ENCODE results near the gene SMS. TPM values are rescaled to one million over a fixed set of nuclear protein-coding genes. Genes with fewer than 3 reads are reported as not detected.

SMS gene
- total and polyA plus RNA-seq, 8 donors = 9.6 to 75.8 (median 46.3) TPM

DNA sequence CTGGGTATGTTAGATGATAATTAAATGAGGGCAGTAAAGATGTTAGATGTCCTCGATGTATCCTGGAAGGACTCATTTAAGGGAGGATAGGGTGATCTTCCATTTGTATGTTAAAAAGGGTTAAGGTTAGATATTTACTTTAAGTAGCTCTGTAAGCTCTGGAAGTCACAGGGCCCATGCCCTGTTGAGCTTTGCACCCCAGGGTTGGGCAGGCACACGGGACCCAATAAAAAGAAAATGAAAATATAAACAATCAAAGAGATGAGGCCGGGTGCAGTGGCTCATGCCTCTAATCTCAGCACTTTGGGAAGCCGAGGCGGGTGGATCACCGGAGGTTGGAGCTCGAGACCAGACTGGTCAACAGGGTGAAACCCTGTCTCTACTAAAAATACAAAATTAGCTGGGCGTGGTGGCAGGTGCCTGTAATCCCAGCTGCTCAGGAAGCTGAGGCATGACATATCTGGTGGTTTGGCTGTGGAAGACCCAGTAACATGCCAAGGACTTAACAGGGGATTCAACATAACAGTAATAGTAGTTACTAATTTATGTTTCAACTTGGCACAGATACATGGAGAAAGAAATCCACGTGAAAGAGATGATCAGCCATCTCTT is 74.7 kb downstream of the SMS start:
- WGBS, 5 donors = 72 to 78% (median 74%) methylated on average over 9 of the region's 9 CpGs
- no peak for TF ChIP-seq EP300 (IDR thresholded peaks at IDR 0.05)
- TF ChIP-seq, protein P1, sequence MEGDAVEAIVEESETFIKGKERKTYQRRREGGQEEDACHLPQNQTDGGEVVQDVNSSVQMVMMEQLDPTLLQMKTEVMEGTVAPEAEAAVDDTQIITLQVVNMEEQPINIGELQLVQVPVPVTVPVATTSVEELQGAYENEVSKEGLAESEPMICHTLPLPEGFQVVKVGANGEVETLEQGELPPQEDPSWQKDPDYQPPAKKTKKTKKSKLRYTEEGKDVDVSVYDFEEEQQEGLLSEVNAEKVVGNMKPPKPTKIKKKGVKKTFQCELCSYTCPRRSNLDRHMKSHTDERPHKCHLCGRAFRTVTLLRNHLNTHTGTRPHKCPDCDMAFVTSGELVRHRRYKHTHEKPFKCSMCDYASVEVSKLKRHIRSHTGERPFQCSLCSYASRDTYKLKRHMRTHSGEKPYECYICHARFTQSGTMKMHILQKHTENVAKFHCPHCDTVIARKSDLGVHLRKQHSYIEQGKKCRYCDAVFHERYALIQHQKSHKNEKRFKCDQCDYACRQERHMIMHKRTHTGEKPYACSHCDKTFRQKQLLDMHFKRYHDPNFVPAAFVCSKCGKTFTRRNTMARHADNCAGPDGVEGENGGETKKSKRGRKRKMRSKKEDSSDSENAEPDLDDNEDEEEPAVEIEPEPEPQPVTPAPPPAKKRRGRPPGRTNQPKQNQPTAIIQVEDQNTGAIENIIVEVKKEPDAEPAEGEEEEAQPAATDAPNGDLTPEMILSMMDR (IDR thresholded peaks at IDR 0.05) = no peak
- TF ChIP-seq POLR2A (IDR thresholded peaks at IDR 0.05) = no peak
- no peak for TF ChIP-seq POLR2AphosphoS5 (IDR thresholded peaks at IDR 0.05)
- H3K27ac ChIP-seq = no peak overlapping the region
- no peak for DNase-seq
- H3K4me3 ChIP-seq = no peak overlapping the region
- H3K4me1 ChIP-seq = no peaks in the 10 kb centered on the region
- intact Hi-C loops (cut with DNase I; ENCODE audit: low total_unique reads) = no loop called here
- H3K9me3 ChIP-seq = peaks cover 0 to 1% (median 0%) of the 10 kb centered on the region in 4 donors
- H3K27me3 ChIP-seq = no peaks in the 10 kb centered on the region
- no peaks in the 10 kb centered on the region for H3K36me3 ChIP-seq

DNA sequence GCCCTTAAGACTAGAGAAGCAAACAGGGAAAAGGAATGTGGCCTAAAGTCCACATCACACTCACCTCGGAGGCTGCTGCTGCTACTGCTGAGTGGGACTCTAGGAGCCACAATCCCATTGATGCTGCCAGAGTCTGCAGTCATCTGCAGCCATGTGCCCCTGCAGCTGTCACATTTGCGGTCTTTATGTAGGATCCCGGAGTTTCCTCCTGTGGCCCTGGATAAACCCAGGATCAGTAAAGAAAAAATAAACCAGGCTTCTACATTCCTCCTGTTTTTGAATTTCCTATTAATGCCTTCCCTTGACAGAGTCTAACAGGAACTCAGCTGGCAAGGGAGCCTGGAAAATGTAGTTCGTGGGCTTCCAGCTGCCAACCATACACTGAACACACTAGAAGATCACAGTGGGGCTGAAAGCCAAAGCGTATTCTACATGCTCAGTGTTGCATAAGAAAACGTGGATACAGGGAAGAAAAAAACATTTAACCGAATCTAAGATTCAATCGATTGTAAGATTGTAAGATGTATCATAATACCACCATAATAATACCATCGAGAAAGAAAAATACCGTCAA is 81.3 kb downstream of the SMS start:
- H3K27ac ChIP-seq = no peak overlapping the region
- intact Hi-C loops (cut with DNase I; ENCODE audit: low total_unique reads) = no loop called here
- peaks cover 0 to 10% (median 4%) of the 10 kb centered on the region in 4 donors for H3K9me3 ChIP-seq

DNA sequence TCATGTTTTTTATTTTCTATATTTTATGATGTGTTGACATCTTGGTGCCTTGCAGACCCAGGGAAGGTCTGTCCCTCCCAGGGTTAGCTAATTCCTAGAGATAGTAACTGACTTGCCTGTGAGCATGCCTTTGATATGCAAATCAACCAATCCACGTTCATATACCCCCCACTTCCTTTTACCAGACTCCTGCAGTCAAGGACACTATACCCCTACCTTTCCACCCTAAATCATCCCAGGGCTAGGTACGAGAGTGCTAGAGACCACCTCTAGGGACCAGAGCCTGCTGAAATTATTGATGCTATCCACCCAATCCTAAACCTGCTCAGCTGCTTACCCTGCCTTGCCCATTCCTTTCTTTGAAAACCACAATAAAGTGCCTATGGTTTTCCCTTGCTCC is 84.1 kb downstream of the SMS start:
- Histone ChIP-seq H3K27ac (no peak overlapping the region), H3K36me3 (no peaks in the 10 kb centered on the region), H3K4me1 (no peaks in the 10 kb centered on the region), H3K9me3 (peaks cover 0 to 10% (median 4%) of the 10 kb centered on the region in 4 donors), H3K4me3 (no peak overlapping the region), H3K27me3 (no peaks in the 10 kb centered on the region)
- intact Hi-C loops (cut with DNase I; ENCODE audit: low total_unique reads) = no loop called here
- DNase-seq = no peak
- WGBS, 5 donors = 45 to 64% (median 51%) methylated on average over 2 of the region's 2 CpGs
- TF ChIP-seq POLR2A (IDR thresholded peaks at IDR 0.05) = no peak
- no peak for TF ChIP-seq POLR2AphosphoS5 (IDR thresholded peaks at IDR 0.05)
- TF ChIP-seq, protein P1 (IDR thresholded peaks at IDR 0.05) = no peak
- TF ChIP-seq EP300 (IDR thresholded peaks at IDR 0.05) = no peak

More for the DNA sequence above, 81.3 kb downstream of the SMS start:
- H3K4me1 ChIP-seq = no peaks in the 10 kb centered on the region
- WGBS, 5 donors = 55 to 80% (median 76%) methylated on average over 8 to 10 of the region's 10 CpGs
- DNase-seq = no peak
- no peak overlapping the region for H3K4me3 ChIP-seq
- H3K27me3 ChIP-seq = no peaks in the 10 kb centered on the region
- no peak for TF ChIP-seq POLR2A (IDR thresholded peaks at IDR 0.05)
- TF ChIP-seq EP300 (IDR thresholded peaks at IDR 0.05) = no peak
- TF ChIP-seq, protein P1 (IDR thresholded peaks at IDR 0.05) = no peak
- TF ChIP-seq POLR2AphosphoS5 (IDR thresholded peaks at IDR 0.05) = no peak
- H3K36me3 ChIP-seq = no peaks in the 10 kb centered on the region

DNA sequence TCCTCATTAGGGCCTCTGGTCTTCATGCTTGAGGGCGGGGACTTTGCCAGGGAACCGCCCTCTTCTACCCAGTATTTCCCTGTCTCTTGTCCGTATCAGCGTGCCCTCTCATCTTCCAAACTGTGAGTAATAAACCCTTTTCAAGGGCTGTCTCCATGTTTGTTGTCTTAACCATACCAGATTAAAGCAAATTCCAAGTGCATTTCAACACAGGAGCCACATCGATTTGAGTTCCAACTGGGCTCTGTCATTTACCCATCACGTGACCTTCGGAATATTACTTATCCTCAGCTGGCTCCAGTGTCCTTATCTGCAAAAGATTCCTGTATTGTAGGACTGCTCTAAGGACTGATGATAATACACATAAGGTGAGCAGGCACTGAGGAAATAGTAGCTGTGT is 85.2 kb downstream of the SMS start:
- H3K27me3 ChIP-seq = no peaks in the 10 kb centered on the region
- H3K4me1 ChIP-seq = no peaks in the 10 kb centered on the region
- H3K4me3 ChIP-seq = no peak overlapping the region
- TF ChIP-seq, protein P1 (IDR thresholded peaks at IDR 0.05) = no peak
- no peak for TF ChIP-seq POLR2A (IDR thresholded peaks at IDR 0.05)
- TF ChIP-seq POLR2AphosphoS5 (IDR thresholded peaks at IDR 0.05) = no peak
- H3K36me3 ChIP-seq = no peaks in the 10 kb centered on the region
- no peak overlapping the region for H3K27ac ChIP-seq
- intact Hi-C loops (cut with DNase I; ENCODE audit: low total_unique reads) = no loop called here
- peaks cover 0 to 11% (median 5%) of the 10 kb centered on the region in 4 donors for H3K9me3 ChIP-seq
- 74 to 90% (median 79%) methylated on average over 7 of the region's 7 CpGs for WGBS, 5 donors
- no peak for DNase-seq

Measured in stomach (tissue), 9 donors.